ENCODE measurements around the gene PEF1.

Gene PEF1

GRCh38 chr1:31672986-31673385 is 28.3 kb upstream of the PEF1 start:
- TF ChIP-seq, protein P1, sequence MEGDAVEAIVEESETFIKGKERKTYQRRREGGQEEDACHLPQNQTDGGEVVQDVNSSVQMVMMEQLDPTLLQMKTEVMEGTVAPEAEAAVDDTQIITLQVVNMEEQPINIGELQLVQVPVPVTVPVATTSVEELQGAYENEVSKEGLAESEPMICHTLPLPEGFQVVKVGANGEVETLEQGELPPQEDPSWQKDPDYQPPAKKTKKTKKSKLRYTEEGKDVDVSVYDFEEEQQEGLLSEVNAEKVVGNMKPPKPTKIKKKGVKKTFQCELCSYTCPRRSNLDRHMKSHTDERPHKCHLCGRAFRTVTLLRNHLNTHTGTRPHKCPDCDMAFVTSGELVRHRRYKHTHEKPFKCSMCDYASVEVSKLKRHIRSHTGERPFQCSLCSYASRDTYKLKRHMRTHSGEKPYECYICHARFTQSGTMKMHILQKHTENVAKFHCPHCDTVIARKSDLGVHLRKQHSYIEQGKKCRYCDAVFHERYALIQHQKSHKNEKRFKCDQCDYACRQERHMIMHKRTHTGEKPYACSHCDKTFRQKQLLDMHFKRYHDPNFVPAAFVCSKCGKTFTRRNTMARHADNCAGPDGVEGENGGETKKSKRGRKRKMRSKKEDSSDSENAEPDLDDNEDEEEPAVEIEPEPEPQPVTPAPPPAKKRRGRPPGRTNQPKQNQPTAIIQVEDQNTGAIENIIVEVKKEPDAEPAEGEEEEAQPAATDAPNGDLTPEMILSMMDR (IDR thresholded peaks at IDR 0.05) = no peak
- no peak for TF ChIP-seq ZFX (IDR thresholded peaks at IDR 0.05; ENCODE audit: borderline replicate concordance)
- no peak overlapping the region for H3K27ac ChIP-seq

GRCh38 chr1:31671561-31672201 is 27.0 kb upstream of the PEF1 start:
- H3K27ac ChIP-seq = no peak overlapping the region
- no peak for TF ChIP-seq ZFX (IDR thresholded peaks at IDR 0.05; ENCODE audit: borderline replicate concordance)
- TF ChIP-seq, protein P1 (IDR thresholded peaks at IDR 0.05) = no peak

GRCh38 chr1:31671147-31671546 is 26.5 kb upstream of the PEF1 start:
- TF ChIP-seq ZFX (IDR thresholded peaks at IDR 0.05; ENCODE audit: borderline replicate concordance) = no peak
- TF ChIP-seq, protein P1 (IDR thresholded peaks at IDR 0.05) = no peak
- no peak overlapping the region for H3K27ac ChIP-seq

GRCh38 chr1:31670593-31670964 is 25.9 kb upstream of the PEF1 start:
- no peak overlapping the region for H3K27ac ChIP-seq
- TF ChIP-seq, protein P1 (IDR thresholded peaks at IDR 0.05) = no peak
- TF ChIP-seq ZFX (IDR thresholded peaks at IDR 0.05; ENCODE audit: borderline replicate concordance) = no peak

GRCh38 chr1:31669786-31670592 is 25.3 kb upstream of the PEF1 start:
- TF ChIP-seq ZFX (IDR thresholded peaks at IDR 0.05; ENCODE audit: borderline replicate concordance) = no peak
- TF ChIP-seq, protein P1 (IDR thresholded peaks at IDR 0.05) = peak; percentile 12; the same call in 1 of the 2 replicates
- no peak overlapping the region for H3K27ac ChIP-seq

GRCh38 chr1:31669433-31669785 is 24.7 kb upstream of the PEF1 start:
- no peak overlapping the region for H3K27ac ChIP-seq
- TF ChIP-seq, protein P1 (IDR thresholded peaks at IDR 0.05) = no peak
- TF ChIP-seq ZFX (IDR thresholded peaks at IDR 0.05; ENCODE audit: borderline replicate concordance) = no peak

- H3K27ac ChIP-seq = no peak overlapping the region
- no peak for TF ChIP-seq ZFX (IDR thresholded peaks at IDR 0.05; ENCODE audit: borderline replicate concordance)
- TF ChIP-seq, protein P1 (IDR thresholded peaks at IDR 0.05) = no peak
Observed at GRCh38 chr1:31668303-31668883, 23.7 kb upstream of the PEF1 start.

Data from 22Rv1 (cell line).